ENCODE data around the gene SF3B5. TPM values are rescaled to one million over a fixed set of nuclear protein-coding genes. Genes with fewer than 3 reads are reported as not detected.

Gene SF3B5
- total RNA-seq, 1 donor from 2014 or later = 98.0 TPM

- peaks cover 7% of the 10 kb centered on the region for H3K27me3 Mint-ChIP-seq (ENCODE audit: unreplicated experiment)
- H3K4me3 Mint-ChIP-seq (ENCODE audit: unreplicated experiment) = no peak overlapping the region
- DNase-seq = no peak
- H3K27ac Mint-ChIP-seq (ENCODE audit: unreplicated experiment) = no peak overlapping the region
- H3K9me3 Mint-ChIP-seq (ENCODE audit: unreplicated experiment) = no peaks in the 10 kb centered on the region
- no peaks in the 10 kb centered on the region for H3K4me1 Mint-ChIP-seq (ENCODE audit: low read depth, unreplicated experiment)
- TF ChIP-seq, protein P1, sequence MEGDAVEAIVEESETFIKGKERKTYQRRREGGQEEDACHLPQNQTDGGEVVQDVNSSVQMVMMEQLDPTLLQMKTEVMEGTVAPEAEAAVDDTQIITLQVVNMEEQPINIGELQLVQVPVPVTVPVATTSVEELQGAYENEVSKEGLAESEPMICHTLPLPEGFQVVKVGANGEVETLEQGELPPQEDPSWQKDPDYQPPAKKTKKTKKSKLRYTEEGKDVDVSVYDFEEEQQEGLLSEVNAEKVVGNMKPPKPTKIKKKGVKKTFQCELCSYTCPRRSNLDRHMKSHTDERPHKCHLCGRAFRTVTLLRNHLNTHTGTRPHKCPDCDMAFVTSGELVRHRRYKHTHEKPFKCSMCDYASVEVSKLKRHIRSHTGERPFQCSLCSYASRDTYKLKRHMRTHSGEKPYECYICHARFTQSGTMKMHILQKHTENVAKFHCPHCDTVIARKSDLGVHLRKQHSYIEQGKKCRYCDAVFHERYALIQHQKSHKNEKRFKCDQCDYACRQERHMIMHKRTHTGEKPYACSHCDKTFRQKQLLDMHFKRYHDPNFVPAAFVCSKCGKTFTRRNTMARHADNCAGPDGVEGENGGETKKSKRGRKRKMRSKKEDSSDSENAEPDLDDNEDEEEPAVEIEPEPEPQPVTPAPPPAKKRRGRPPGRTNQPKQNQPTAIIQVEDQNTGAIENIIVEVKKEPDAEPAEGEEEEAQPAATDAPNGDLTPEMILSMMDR (IDR thresholded peaks at IDR 0.05; ENCODE audit: partially characterized antibody, unreplicated experiment) = no peak
- no peaks in the 10 kb centered on the region for H3K36me3 Mint-ChIP-seq (ENCODE audit: unreplicated experiment)
Measured at GRCh38 chr6:144140867-144141266, 45.5 kb upstream of the SF3B5 start.

GRCh38 chr6:144139817-144140216, 44.4 kb upstream of the SF3B5 start:
- DNase-seq = no peak
- no peaks in the 10 kb centered on the region for H3K36me3 Mint-ChIP-seq (ENCODE audit: unreplicated experiment)
- H3K4me1 Mint-ChIP-seq (ENCODE audit: low read depth, unreplicated experiment) = no peaks in the 10 kb centered on the region
- H3K27ac Mint-ChIP-seq (ENCODE audit: unreplicated experiment) = no peak overlapping the region
- H3K9me3 Mint-ChIP-seq (ENCODE audit: unreplicated experiment) = no peaks in the 10 kb centered on the region
- H3K27me3 Mint-ChIP-seq (ENCODE audit: unreplicated experiment) = peaks cover 4% of the 10 kb centered on the region
- no peak overlapping the region for H3K4me3 Mint-ChIP-seq (ENCODE audit: unreplicated experiment)
- TF ChIP-seq, protein P1 (IDR thresholded peaks at IDR 0.05; ENCODE audit: partially characterized antibody, unreplicated experiment) = no peak

- no peak overlapping the region for H3K4me3 Mint-ChIP-seq (ENCODE audit: unreplicated experiment)
- no peak for DNase-seq
- TF ChIP-seq, protein P1 (IDR thresholded peaks at IDR 0.05; ENCODE audit: partially characterized antibody, unreplicated experiment) = no peak
- H3K27ac Mint-ChIP-seq (ENCODE audit: unreplicated experiment) = no peak overlapping the region
- H3K9me3 Mint-ChIP-seq (ENCODE audit: unreplicated experiment) = no peaks in the 10 kb centered on the region
- H3K4me1 Mint-ChIP-seq (ENCODE audit: low read depth, unreplicated experiment) = no peaks in the 10 kb centered on the region
- H3K27me3 Mint-ChIP-seq (ENCODE audit: unreplicated experiment) = peaks cover 4% of the 10 kb centered on the region
- H3K36me3 Mint-ChIP-seq (ENCODE audit: unreplicated experiment) = no peaks in the 10 kb centered on the region
Measured at GRCh38 chr6:144138542-144138941, 43.2 kb upstream of the SF3B5 start.

- no peak for DNase-seq
- H3K36me3 Mint-ChIP-seq (ENCODE audit: unreplicated experiment) = no peaks in the 10 kb centered on the region
- H3K27me3 Mint-ChIP-seq (ENCODE audit: unreplicated experiment) = peaks cover 4% of the 10 kb centered on the region
- H3K27ac Mint-ChIP-seq (ENCODE audit: unreplicated experiment) = no peak overlapping the region
- TF ChIP-seq, protein P1 (IDR thresholded peaks at IDR 0.05; ENCODE audit: partially characterized antibody, unreplicated experiment) = no peak
- no peaks in the 10 kb centered on the region for H3K9me3 Mint-ChIP-seq (ENCODE audit: unreplicated experiment)
- H3K4me3 Mint-ChIP-seq (ENCODE audit: unreplicated experiment) = no peak overlapping the region
- H3K4me1 Mint-ChIP-seq (ENCODE audit: low read depth, unreplicated experiment) = no peaks in the 10 kb centered on the region
Measured at GRCh38 chr6:144134737-144135136, 39.4 kb upstream of the SF3B5 start.

GRCh38 chr6:144134176-144134575, 38.8 kb upstream of the SF3B5 start:
- DNase-seq = no peak
- TF ChIP-seq, protein P1 (IDR thresholded peaks at IDR 0.05; ENCODE audit: partially characterized antibody, unreplicated experiment) = no peak
- Mint-ChIP-seq H3K4me1 (ENCODE audit: low read depth, unreplicated experiment) (no peaks in the 10 kb centered on the region), H3K27ac (ENCODE audit: unreplicated experiment) (no peak overlapping the region), H3K27me3 (ENCODE audit: unreplicated experiment) (peaks cover 4% of the 10 kb centered on the region), H3K4me3 (ENCODE audit: unreplicated experiment) (no peak overlapping the region), H3K36me3 (ENCODE audit: unreplicated experiment) (no peaks in the 10 kb centered on the region), H3K9me3 (ENCODE audit: unreplicated experiment) (no peaks in the 10 kb centered on the region)
